ENCODE results near the gene CACNB2.

Gene CACNB2

GRCh38 chr10:18231480-18231879 lies 91.3 kb downstream of the CACNB2 start:
- DNase-seq: no peak

- no peak for DNase-seq
Observed at GRCh38 chr10:18233775-18234174, 93.6 kb downstream of the CACNB2 start.

GRCh38 chr10:18235477-18235876 lies 95.3 kb downstream of the CACNB2 start:
- no peak for DNase-seq

- DNase-seq: no peak
Observed at GRCh38 chr10:18236756-18237155, 96.5 kb downstream of the CACNB2 start.

GRCh38 chr10:18238870-18239485 lies 98.8 kb downstream of the CACNB2 start:
- peak; percentile 49 to 67 (median 54) for DNase-seq

GRCh38 chr10:18240185-18240882 lies 100.1 kb downstream of the CACNB2 start:
- DNase-seq: peak in 2 of 3 donors; percentile 27 to 62

- no peak for DNase-seq
Observed at GRCh38 chr10:18246967-18247366, 106.7 kb downstream of the CACNB2 start.

- DNase-seq: no peak
Observed at GRCh38 chr10:18252086-18252485, 111.9 kb downstream of the CACNB2 start.

- DNase-seq: no peak
Observed at GRCh38 chr10:18254086-18254485, 113.9 kb downstream of the CACNB2 start.

- DNase-seq: no peak
Observed at GRCh38 chr10:18254692-18255091, 114.5 kb downstream of the CACNB2 start.

- no peak for DNase-seq
Observed at GRCh38 chr10:18260310-18260922, 120.2 kb downstream of the CACNB2 start.

GRCh38 chr10:18261063-18261610 lies 120.9 kb downstream of the CACNB2 start:
- no peak for DNase-seq

GRCh38 chr10:18261768-18262231 lies 121.6 kb downstream of the CACNB2 start:
- DNase-seq: no peak

- DNase-seq: no peak
Observed at GRCh38 chr10:18264466-18265050, 124.3 kb downstream of the CACNB2 start.

- DNase-seq: no peak
Observed at GRCh38 chr10:18268005-18268404, 127.8 kb downstream of the CACNB2 start.

GRCh38 chr10:18271491-18271890 lies 131.3 kb downstream of the CACNB2 start:
- DNase-seq: no peak

GRCh38 chr10:18273039-18273438 lies 132.8 kb downstream of the CACNB2 start:
- no peak for DNase-seq

GRCh38 chr10:18278181-18278580 lies 138.0 kb downstream of the CACNB2 start:
- DNase-seq: peak; percentile 28 to 48 (median 46)

GRCh38 chr10:18279173-18279572 lies 138.9 kb downstream of the CACNB2 start:
- DNase-seq: peak; percentile 56 to 85 (median 79)

GRCh38 chr10:18282094-18282493 lies 141.9 kb downstream of the CACNB2 start:
- no peak for DNase-seq

- no peak for DNase-seq
Observed at GRCh38 chr10:18290651-18291313, 150.6 kb downstream of the CACNB2 start.
